GM12878 (cell line): ENCODE data around the gene DIABLO. TPM values are rescaled to one million over a fixed set of nuclear protein-coding genes. Genes with fewer than 3 reads are reported as not detected.

Experiments
- ATAC-seq: fragments of 200-7000 bp; cut with Tn5 transposase; 3 replicates; pipeline ENCODE4 v1.9.1; 2020; ENCODE audit warnings: mild to moderate bottlenecking, moderate library complexity
- BruUV-seq: library from RNA; stranded (reverse); fragments of 400-500 nt; replicated peaks from 2 replicates; lab custom pipeline; 2021; lab: Mats Ljungman, UMichigan
- CTCF ChIA-PET: fragments of 300-600 bp; sonication (Branson Sonifier 250); formaldehyde crosslinking; extraction: SDS; loops from one replicate; lab custom pipeline; 2021; ENCODE audit warnings: inconsistent platforms; lab: Yijun Ruan, JAX
- POLR2A ChIA-PET: fragments of 350-600 bp; formaldehyde crosslinking; extraction: SDS; loops from one replicate; lab custom pipeline; 2021; ENCODE audit warnings: inconsistent platforms; lab: Charles Lee
- RAD21 ChIA-PET: fragments of 300-600 bp; sonication (Branson Sonifier 250); formaldehyde crosslinking; loops from one replicate; lab custom pipeline; 2023; ENCODE audit warnings: antibody characterized with exemption; ENCODE audit not compliant: unreplicated experiment; lab: Charles Lee
- SMC1A ChIA-PET: fragments of 300-600 bp; sonication (Branson Sonifier 250); formaldehyde crosslinking; loops from one replicate; lab custom pipeline; 2023; ENCODE audit not compliant: unreplicated experiment, uncharacterized antibody; lab: Charles Lee
- DNase-seq: peaks from one replicate; pipeline ENCODE4 v3.0.0-alpha.2; 2011; ENCODE audit warnings: low read depth, low spot score
- FAIRE-seq: peaks from 3 replicates; lab custom pipeline; 2011; peaks lifted over from hg19 to GRCh38; lab: Jason Lieb, UNC
- H2AFZ ChIP-seq: 2 replicates; pipeline ENCODE4 v1.6.0; 2011; ENCODE audit warnings: low read depth, low read length, control low read depth; ENCODE audit not compliant: control insufficient read depth
- H3K27ac ChIP-seq: 2 replicates; pipeline ENCODE4 v1.5.1; 2011; ENCODE audit warnings: control low read depth; ENCODE audit not compliant: control insufficient read depth, insufficient read depth
- H3K27me3 ChIP-seq, 2 experiments: replicated peaks in 1 of 2; 2 replicates each; pipeline versions ENCODE4 v1.6.0 to v1.6.1; 2011; ENCODE audit warnings: low read length in 1 of 2; ENCODE audit not compliant: control insufficient read depth in 2 of 2, insufficient read depth in 2 of 2
- H3K36me3 ChIP-seq, 2 experiments: 2 replicates each; pipeline ENCODE4 v1.5.1; 2011; ENCODE audit warnings: low read length in 1 of 2; ENCODE audit not compliant: control insufficient read depth in 2 of 2, insufficient read depth in 2 of 2
- H3K4me1 ChIP-seq: 2 replicates; pipeline ENCODE4 v1.6.1; 2011; ENCODE audit warnings: mild to moderate bottlenecking, low read length, moderate library complexity, mixed read lengths; ENCODE audit not compliant: control insufficient read depth, insufficient read depth
- H3K4me2 ChIP-seq: 2 replicates; pipeline ENCODE4 v1.6.0; 2011; ENCODE audit warnings: control low read depth; ENCODE audit not compliant: control insufficient read depth, insufficient read depth
- H3K4me3 ChIP-seq: fragments of 200-600 bp; sonication (generic); 2 replicates; pipeline ENCODE4 v1.5.1; 2016
- H3K79me2 ChIP-seq: 2 replicates; pipeline ENCODE4 v1.6.0; 2011; ENCODE audit warnings: low read length; ENCODE audit not compliant: control insufficient read depth, insufficient read depth
- H3K9ac ChIP-seq: 2 replicates; pipeline ENCODE4 v1.8.0; 2011; ENCODE audit warnings: low read length, control low read depth, mixed read lengths; ENCODE audit not compliant: control insufficient read depth, insufficient read depth
- H3K9me3 ChIP-seq: replicated peaks from 3 replicates; pipeline ENCODE4 v1.5.1; 2011; ENCODE audit warnings: mild to moderate bottlenecking, low read length; ENCODE audit not compliant: control insufficient read depth, insufficient read depth
- H4K20me1 ChIP-seq: 2 replicates; pipeline ENCODE4 v1.6.0; 2011; ENCODE audit not compliant: control insufficient read depth, insufficient read depth
- BHLHE40 ChIP-seq, 2 experiments: fragments of 450-650 bp in 1 of 2; IDR thresholded peaks; 2 replicates each; pipeline ENCODE4 v1.6.1; 2011 to 2017; ENCODE audit warnings: low read depth in 2 of 2, borderline replicate concordance in 1 of 2, improper control_type of control experiment in 1 of 2, low read length in 1 of 2, mild to moderate bottlenecking in 1 of 2
- CREM ChIP-seq: IDR thresholded peaks from 2 replicates; pipeline ENCODE4 v1.6.1; 2014; ENCODE audit warnings: antibody characterized with exemption, low read depth
- MTA3 ChIP-seq: IDR thresholded peaks from 2 replicates; pipeline ENCODE4 v1.6.1; 2012; ENCODE audit warnings: low read length, inconsistent platforms, borderline replicate concordance
- NFXL1 ChIP-seq: fragments of 450-650 bp; IDR thresholded peaks from 2 replicates; pipeline ENCODE4 v1.6.1; 2017; ENCODE audit warnings: antibody characterized with exemption, mild to moderate bottlenecking, borderline replicate concordance
- PAX5 ChIP-seq: IDR thresholded peaks from 2 replicates; pipeline ENCODE4 v1.6.1; 2011; ENCODE audit warnings: low read depth, low read length, borderline replicate concordance
- SUPT20H ChIP-seq: IDR thresholded peaks from 2 replicates; pipeline ENCODE4 v1.6.1; 2011; ENCODE audit warnings: low read depth, mild to moderate bottlenecking, low read length, moderate library complexity, borderline replicate concordance; ENCODE audit not compliant: control insufficient read depth
- ZNF384 ChIP-seq: IDR thresholded peaks from 2 replicates; pipeline ENCODE4 v1.6.1; 2012; ENCODE audit warnings: low read depth, mild to moderate bottlenecking, low read length, improper control_type of control experiment, borderline replicate concordance
- WGBS: methylation state at CpG from one replicate; pipeline ENCODE4 v1.1.6; 2016; ENCODE audit warnings: low lambda C conversion rate; ENCODE audit not compliant: insufficient replicate concordance, insufficient coverage; ENCODE audit errors: missing lambda C conversion rate; 5-methylcytosine and 5-hydroxymethylcytosine counted together
- in situ Hi-C: fragments of 300-500 bp; cut with MboI; formaldehyde crosslinking; loops from 9 replicates; pipeline ENCODE4 v1.14.3; 2018; ENCODE audit warnings: mixed read lengths
- intact Hi-C: fragments of 100-400 bp; cut with micrococcal nuclease; formaldehyde crosslinking; loops from one replicate; pipeline ENCODE4 v1.14.2; 2022; ENCODE audit not compliant: unreplicated experiment
- polyA plus RNA-seq, 11 experiments: library from polyadenylated mRNA; depleted of rRNA in 4 of 11; unstranded in 6 of 11; stranded (reverse) in 5 of 11; fragments of >200 nt; fragmentation: Nextera tagmentation in 4 of 11; fragmentation: Illumina TruSeq in 1 of 11; extraction: Ambion mirVana in 4 of 11; extraction: Trizol in 1 of 11; gene quantifications; 1 replicate in 1 of 11; 2 replicates in 10 of 11; pipeline versions ENCODE4 v1.2.1 to v1.2.3, GENCODE V29; 2011 to 2016; ENCODE audit warnings: inconsistent platforms in 2 of 11, missing spikeins in 2 of 11, low read depth in 1 of 11
- total RNA-seq, 4 experiments: library from RNA; depleted of rRNA in 3 of 4; stranded (reverse); fragments of >200 nt in 3 of 4; fragmentation: Illumina TruSeq in 1 of 4; extraction: Trizol in 1 of 4; gene quantifications; 2 replicates each; pipeline versions ENCODE4 v1.2.1 to v1.2.3, GENCODE V29; 2013 to 2021

The DIABLO gene
- total and polyA plus RNA-seq, 10 of the 15 experiments (the other 5 are each of a cell fraction or from before 2014, with no cell fraction given) = 18.3 to 69.9 (median 46.2) TPM

DNA sequence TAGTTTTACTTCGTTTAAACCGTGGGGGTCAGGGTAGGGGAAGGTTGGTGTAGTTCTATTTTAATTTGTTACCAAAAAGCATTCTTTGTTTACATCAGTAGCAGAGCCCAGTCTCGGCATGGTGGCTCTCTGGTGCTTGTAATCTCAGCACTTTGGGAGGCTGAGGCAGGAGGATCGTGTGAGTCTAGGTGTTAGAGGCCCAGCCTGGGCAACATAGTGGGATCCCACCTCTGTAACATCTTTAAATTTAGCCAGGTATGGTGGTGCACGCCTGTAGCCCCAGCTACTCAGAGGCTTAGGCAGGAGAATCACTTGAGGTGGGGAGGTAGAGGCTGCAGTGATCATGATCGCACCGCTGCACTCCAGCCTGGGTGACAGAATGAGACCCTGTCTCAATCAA lies 40.8 kb downstream of the DIABLO start (continued):
- TF ChIP-seq MTA3 (no peak), SUPT20H (no peak), ZNF384 (no peak)
- TF ChIP-seq, all 136 proteins: peak for 0

- FAIRE-seq = no peak
- no peak for DNase-seq
- ChIA-PET RAD21 (no interaction called here), POLR2A (no interaction called here), CTCF (no interaction called here), SMC1A (interaction anchor here (0.7 kb wide), 1 partner anchor 1803 kb away, joined by 3 read pairs; no protein-coding TSS in a partner anchor)
- peak; percentile 66 for ATAC-seq
- Histone ChIP-seq H3K4me1 (peaks cover 7% of the 10 kb centered on the region), H4K20me1 (no peaks in the 10 kb centered on the region), H3K4me3 (no peak overlapping the region), H3K4me2 (no peak overlapping the region; the same call in 1 of the 2 replicates), H2AFZ (peak overlapping the region; percentile 33), H3K36me3 (no peaks in the 10 kb centered on the region), H3K27me3 (no peaks in the 10 kb centered on the region; a peak in 1 of 4 replicates), H3K79me2 (no peaks in the 10 kb centered on the region), H3K9ac (no peak overlapping the region), H3K9me3 (no peaks in the 10 kb centered on the region), H3K27ac (no peak overlapping the region)
- WGBS = 20% methylated on average over 18 of the region's 18 CpGs
- TF ChIP-seq BHLHE40 (IDR thresholded peaks at IDR 0.05; ENCODE audit: borderline replicate concordance in 1 of 2, low read depth in 2 of 2, low read length in 1 of 2) = peak in 1 of 2 experiments; percentile 40; a peak in 1 of 4 replicates
- 0 out of 2 replicates have a peak, but pooled peaks have one; percentile 5 for TF ChIP-seq CREM
- 0 out of 2 replicates have a peak, but pooled peaks have one; percentile 36 for TF ChIP-seq PAX5
- no peak for TF ChIP-seq NFXL1
- intact Hi-C loops (no loop called here), in situ Hi-C loops (no loop called here)
- no TSS peak for BruUV-seq
Measured at GRCh38 chr12:122184517-122184916, 41.3 kb downstream of the DIABLO start.
